Body of pancreas (tissue), 4 donors: Measurements from ENCODE around the gene SRPRB.

Source experiments
- CTCF ChIP-seq, 7 experiments: fragments of 450-650 bp in 4 of 7; fragments of 200-600 bp in 3 of 7; sonication (generic) in 3 of 7; IDR thresholded peaks; one replicate each; pipeline ENCODE4 v1.5.1; 2016 to 2019; ENCODE audit warnings: antibody characterized with exemption in 7 of 7
- POLR2A ChIP-seq, 3 donors: fragments of 450-650 bp; IDR thresholded peaks; one replicate each; pipeline ENCODE4 v1.6.1; 2016; ENCODE audit warnings: antibody characterized with exemption in 3 of 3, mild to moderate bottlenecking in 2 of 3

- TF ChIP-seq CTCF (IDR thresholded peaks at IDR 0.05) = no peak
- TF ChIP-seq POLR2A (IDR thresholded peaks at IDR 0.05) = no peak
These were observed 27.7 kb downstream of the SRPRB start for GRCh38 chr3:133833267-133833666.
